ENCODE data around the gene CBY2.
"Not testable (repeated sequence)": the region's sequence is repeated elsewhere in the genome, so short reads cannot be mapped to it uniquely, and the experiment has no call there.

The CBY2 gene

DNA sequence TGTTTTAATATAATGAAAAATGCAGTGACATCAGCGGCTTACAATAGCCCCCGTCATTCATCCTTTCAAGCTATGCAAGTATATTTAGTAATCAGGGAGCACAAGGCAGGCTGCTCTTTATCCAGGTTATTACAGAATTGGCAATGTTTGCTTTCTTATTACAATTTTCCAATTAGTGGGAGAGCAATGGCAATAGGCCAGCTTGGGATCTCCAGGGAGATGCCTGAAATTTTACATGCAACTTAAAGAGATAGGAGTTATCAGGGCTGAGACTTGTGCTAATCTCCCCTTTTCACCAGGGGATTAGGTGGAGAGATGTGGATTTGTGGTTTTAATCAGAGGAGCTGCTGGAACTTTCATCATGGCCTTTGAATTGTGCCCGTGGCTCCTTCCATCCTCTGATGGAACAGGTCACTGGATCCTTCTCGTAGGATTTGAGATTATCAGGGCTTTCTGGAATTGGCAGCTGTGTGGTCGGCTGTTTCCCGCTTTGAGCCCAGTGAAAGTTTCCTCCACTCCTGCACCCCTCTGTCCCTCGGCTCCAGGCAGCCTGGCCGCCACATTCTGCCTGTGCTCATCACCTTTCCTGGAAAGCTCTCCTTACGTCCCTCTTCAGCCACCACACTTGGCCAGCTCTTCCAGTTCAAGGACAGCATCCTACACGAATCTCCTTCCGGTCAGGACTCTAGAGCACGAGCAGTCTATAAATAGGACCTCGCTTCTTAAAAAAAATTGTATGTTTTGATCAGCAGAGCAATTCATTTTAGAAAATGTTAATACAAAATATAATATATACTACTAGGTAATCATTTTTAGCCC, 47.0 kb downstream of the CBY2 start:
- DNase-seq (ENCODE audit: low read depth), result no peak

DNA sequence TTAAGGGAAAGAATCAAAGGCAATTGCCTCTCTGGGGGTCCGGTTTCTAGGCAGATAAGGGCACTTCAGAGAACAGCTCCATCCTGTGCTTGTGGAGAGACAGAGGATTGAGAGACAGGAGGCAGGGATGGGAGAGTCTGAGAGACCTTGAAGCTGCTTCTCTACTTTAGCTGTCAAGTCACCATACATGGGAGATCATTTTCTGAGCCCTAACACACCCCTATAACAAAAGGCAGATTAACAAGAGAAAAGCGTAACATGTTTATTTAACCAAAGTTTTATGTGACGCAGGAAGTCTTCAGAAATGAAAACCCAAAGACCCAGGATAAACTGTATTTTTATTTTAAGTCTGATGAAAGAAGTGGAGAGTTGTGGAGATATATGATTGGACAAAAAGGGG, 48.4 kb downstream of the CBY2 start:
- DNase-seq (ENCODE audit: low read depth), result no peak

DNA sequence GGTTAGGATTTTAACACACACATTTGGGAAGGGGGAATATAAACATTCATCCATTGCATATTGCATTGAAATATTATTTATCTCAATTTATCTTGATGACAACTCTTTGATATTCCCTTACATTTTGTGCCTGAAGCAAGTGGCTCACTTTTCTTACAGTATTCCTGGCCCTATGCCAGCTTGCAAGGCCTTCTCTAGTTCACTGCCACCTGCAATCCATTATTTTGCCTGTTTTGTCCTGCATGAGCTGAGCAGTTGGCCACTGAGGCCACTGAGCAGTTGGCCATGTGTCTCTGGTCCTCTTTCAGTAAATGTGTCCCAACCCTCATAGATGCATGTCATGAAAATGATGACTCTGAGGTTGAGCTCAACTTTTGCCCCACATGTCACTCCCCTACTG, 49.8 kb downstream of the CBY2 start:
- no peak for DNase-seq (ENCODE audit: low read depth)

DNA sequence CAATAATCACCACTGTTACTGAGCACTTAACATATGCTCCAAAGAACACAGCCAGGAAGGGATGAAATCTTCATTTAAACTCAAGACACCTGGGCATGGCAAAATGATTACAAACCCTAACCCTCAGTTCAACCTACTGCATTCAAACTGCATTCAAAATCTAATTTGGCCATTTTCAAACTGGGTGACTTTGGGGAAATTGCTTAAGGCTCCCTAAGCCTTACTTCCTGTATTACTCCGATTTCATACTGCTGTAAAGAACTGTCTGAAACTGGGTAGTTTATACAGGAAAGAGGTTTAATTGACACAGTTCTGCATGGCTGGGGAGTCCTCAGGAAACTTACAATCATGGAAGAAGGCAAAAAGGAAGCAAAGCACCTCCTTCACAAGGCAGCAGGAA, 50.4 kb downstream of the CBY2 start:
- no peak for DNase-seq (ENCODE audit: low read depth)

DNA sequence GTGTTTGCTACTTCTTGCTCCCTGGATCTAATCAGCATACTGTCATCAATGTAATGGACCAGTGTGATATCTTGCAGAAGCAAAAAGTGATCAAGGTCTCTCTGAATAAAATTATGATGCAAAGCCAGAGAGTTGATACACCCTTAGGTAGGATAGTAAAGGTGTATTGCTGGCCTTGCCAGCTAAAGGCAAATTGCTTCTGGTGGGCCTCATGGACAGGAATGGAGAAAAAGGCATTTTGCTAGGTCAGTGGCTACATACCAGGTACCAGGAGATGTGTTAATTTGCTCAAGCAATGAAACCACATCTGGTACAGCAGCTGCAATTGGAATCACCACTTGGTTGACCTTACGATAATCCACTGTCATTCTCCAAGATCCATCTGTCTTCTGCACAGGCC, 54.4 kb downstream of the CBY2 start:
- DNase-seq (ENCODE audit: low read depth), result not testable (repeated sequence)

DNA sequence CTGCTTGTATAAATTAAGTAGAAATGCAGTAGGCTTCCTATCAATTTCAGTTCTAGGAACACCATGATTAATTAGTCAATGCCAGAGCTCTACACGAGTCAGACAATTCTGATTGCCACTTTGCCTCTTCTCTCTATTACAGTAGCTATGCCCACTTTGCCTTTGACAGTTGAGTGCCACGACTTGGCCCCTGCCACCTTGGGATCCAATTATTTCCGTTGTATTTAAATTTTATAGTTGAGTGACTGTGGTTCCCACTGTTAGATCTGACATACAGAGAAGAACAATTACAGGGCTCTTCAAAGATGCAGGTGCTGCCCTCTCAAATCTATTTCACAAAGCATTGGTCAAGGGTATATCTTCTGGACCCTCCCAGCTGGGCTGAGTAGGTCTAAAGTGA, 55.5 kb downstream of the CBY2 start:
- DNase-seq (ENCODE audit: low read depth), result not testable (repeated sequence)

DNA sequence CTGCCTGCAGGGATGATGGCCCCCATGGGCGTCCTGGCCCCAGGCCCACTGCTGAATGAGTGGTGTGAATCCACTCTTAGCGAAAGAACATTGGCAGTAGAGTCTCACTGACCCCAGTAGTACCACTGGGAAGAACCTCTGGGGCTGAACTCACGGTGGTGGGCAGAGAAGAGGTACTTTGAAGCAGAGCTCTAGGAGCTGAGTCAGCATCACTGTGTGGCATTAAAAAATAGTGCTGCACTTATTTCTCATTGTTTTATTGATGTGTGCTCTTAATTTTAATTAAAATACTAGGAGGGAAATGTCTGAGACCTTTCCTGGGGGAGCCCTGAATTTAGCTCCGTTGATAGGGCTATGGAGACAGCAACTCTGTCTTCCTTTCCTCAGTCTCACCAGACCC, 61.3 kb downstream of the CBY2 start:
- DNase-seq (ENCODE audit: low read depth), result no peak

Measured in stimulated activated CD8-positive, alpha-beta memory T cell treated with anti-CD3 and anti-CD28 coated beads, Interleukin-12 subunit alpha, Interleukin-12 subunit beta, amount 100 ng/mL, for 4 hours (primary cell).